Chondrocyte (in vitro differentiated cells): Measurements from ENCODE around the gene SLC34A3. TPM values are rescaled to one million over a fixed set of nuclear protein-coding genes. Genes with fewer than 3 reads are reported as not detected.
A peak's percentile ranks its signal among the peaks of the same experiment; 100 is the strongest.

Experiments
- DNase-seq: peaks from one replicate; pipeline ENCODE4 v3.0.0; 2021; ENCODE audit warnings: mixed read lengths, low spot score
- H3K27ac Mint-ChIP-seq: one replicate; pipeline ENCODE4 v1.8.0; 2021; ENCODE audit warnings: mild to moderate bottlenecking, moderate library complexity, mixed read lengths; ENCODE audit not compliant: unreplicated experiment
- H3K27me3 Mint-ChIP-seq: 2 replicates; pipeline ENCODE4 v1.8.0; 2021; ENCODE audit warnings: low read depth, mixed read lengths
- H3K36me3 Mint-ChIP-seq: 2 replicates; pipeline ENCODE4 v1.8.0; 2021; ENCODE audit warnings: low read depth, mixed read lengths
- H3K4me1 Mint-ChIP-seq: 2 replicates; pipeline ENCODE4 v1.8.0; 2021; ENCODE audit warnings: low read depth, mild to moderate bottlenecking, mixed read lengths
- H3K4me3 Mint-ChIP-seq: one replicate; pipeline ENCODE4 v1.8.0; 2021; ENCODE audit warnings: mild to moderate bottlenecking, moderate library complexity, mixed read lengths; ENCODE audit not compliant: unreplicated experiment
- H3K9me3 Mint-ChIP-seq: 2 replicates; pipeline ENCODE4 v1.8.0; 2021; ENCODE audit warnings: low read depth, mixed read lengths
- CTCF ChIP-seq: fragments of 200-600 bp; sonication (generic); IDR thresholded peaks from 2 replicates; pipeline ENCODE4 v1.5.0; 2021; ENCODE audit warnings: antibody characterized with exemption, mild to moderate bottlenecking, moderate library complexity
- total RNA-seq: library from RNA; stranded (reverse); gene quantifications from 3 replicates; pipeline ENCODE4 v1.2.1, GENCODE V29; 2021

The SLC34A3 gene
- total RNA-seq, 1 donor from 2014 or later, result not detected

- H3K4me1 Mint-ChIP-seq, result peaks cover 31% of the 10 kb centered on the region
- H3K27ac Mint-ChIP-seq, result peak overlapping the region; percentile 17
- no peak for DNase-seq
- no peaks in the 10 kb centered on the region for H3K27me3 Mint-ChIP-seq
- H3K9me3 Mint-ChIP-seq, result no peaks in the 10 kb centered on the region
- peaks cover 3% of the 10 kb centered on the region for H3K36me3 Mint-ChIP-seq
- peak overlapping the region; percentile 16 for H3K4me3 Mint-ChIP-seq
- no peak for TF ChIP-seq CTCF
Observed at GRCh38 chr9:137278061-137278701, 47.5 kb downstream of the SLC34A3 start.

- no peak overlapping the region for H3K27ac Mint-ChIP-seq
- peak; percentile 92 for DNase-seq
- no peaks in the 10 kb centered on the region for H3K27me3 Mint-ChIP-seq
- H3K4me1 Mint-ChIP-seq, result peaks cover 31% of the 10 kb centered on the region
- no peaks in the 10 kb centered on the region for H3K9me3 Mint-ChIP-seq
- no peak overlapping the region for H3K4me3 Mint-ChIP-seq
- no peak for TF ChIP-seq CTCF
- no peaks in the 10 kb centered on the region for H3K36me3 Mint-ChIP-seq
Observed at GRCh38 chr9:137278721-137279711, 48.3 kb downstream of the SLC34A3 start.

DNA sequence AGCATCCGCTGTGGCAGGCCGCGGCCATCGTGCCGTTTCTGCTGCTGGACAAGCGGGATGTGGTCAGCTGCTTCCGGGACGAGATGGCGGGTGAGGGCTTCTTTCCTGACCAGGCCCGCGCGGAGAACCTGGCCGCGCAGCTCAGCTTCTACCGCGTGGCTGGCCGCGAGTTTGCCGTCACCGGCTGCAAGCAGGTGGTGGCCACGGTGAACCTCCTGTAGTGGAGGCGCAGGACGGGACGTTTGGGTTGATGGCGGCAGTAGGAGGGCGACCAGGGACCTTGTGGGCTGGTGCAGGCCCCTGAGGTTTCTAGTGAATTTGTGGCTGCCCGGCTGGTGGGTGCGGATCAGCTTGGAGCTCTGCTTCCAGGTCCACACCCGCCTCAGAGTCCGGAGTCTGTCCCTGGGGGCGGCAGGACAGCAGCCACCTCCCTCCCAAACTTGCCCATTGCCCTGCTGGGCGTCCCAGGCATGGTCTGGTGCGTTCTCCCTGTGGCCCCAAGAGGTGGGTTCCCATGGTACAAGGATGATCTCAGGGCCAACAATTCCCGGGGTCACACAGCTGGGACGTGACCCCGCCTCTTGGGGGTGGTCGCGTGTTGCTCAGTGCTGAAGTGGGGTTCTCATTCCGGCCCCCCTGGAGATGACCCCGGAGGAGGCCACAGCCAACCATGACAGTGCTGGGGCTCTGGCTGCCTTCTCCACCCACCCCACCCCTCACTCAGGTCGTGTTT is 49.2 kb downstream of the SLC34A3 start:
- no peak for TF ChIP-seq CTCF
- peak; percentile 93 for DNase-seq
- Mint-ChIP-seq H3K9me3 (no peaks in the 10 kb centered on the region), H3K36me3 (no peaks in the 10 kb centered on the region), H3K4me3 (no peak overlapping the region), H3K27ac (no peak overlapping the region), H3K4me1 (peaks cover 26% of the 10 kb centered on the region), H3K27me3 (no peaks in the 10 kb centered on the region)

GRCh38 chr9:137280474-137281344 is 50.0 kb downstream of the SLC34A3 start:
- Mint-ChIP-seq H3K27me3 (no peaks in the 10 kb centered on the region), H3K4me3 (no peak overlapping the region), H3K9me3 (no peaks in the 10 kb centered on the region), H3K27ac (no peak overlapping the region), H3K4me1 (peaks cover 19% of the 10 kb centered on the region), H3K36me3 (no peaks in the 10 kb centered on the region)
- peak; percentile 94 for DNase-seq
- peak; percentile 82 for TF ChIP-seq CTCF
